Colonic mucosa (tissue), 4 donors: Measurements from ENCODE around the gene TEPSIN. TPM values are rescaled to one million over a fixed set of nuclear protein-coding genes. Genes with fewer than 3 reads are reported as not detected.

ENCODE experiments used
- DNase-seq: peaks from one replicate; pipeline ENCODE4 v3.0.0-alpha.2; 2020
- H3K27ac ChIP-seq: fragments of 200-600 bp; one replicate; pipeline ENCODE4 v1.8.0; 2021
- H3K27me3 ChIP-seq: fragments of 200-600 bp; one replicate; pipeline ENCODE4 v1.8.0; 2021
- H3K36me3 ChIP-seq: fragments of 200-600 bp; one replicate; pipeline ENCODE4 v1.8.0; 2021
- H3K4me1 ChIP-seq: fragments of 200-600 bp; one replicate; pipeline ENCODE4 v1.8.0; 2021; ENCODE audit warnings: mild to moderate bottlenecking
- H3K4me3 ChIP-seq: fragments of 200-600 bp; one replicate; pipeline ENCODE4 v1.8.0; 2021
- H3K9ac ChIP-seq, 2 donors: one replicate each; pipeline ENCODE4 v1.7.0; 2013; ENCODE audit warnings: control low read depth in 2 of 2, low read depth in 2 of 2, low read length in 2 of 2
- H3K9me3 ChIP-seq: fragments of 200-600 bp; one replicate; pipeline ENCODE4 v1.8.0; 2021
- CTCF ChIP-seq: fragments of 200-600 bp; IDR thresholded peaks from one replicate; pipeline ENCODE4 v1.8.0; 2022; ENCODE audit warnings: antibody characterized with exemption, mild to moderate bottlenecking
- intact Hi-C: fragments of 100-400 bp; cut with DNase I; formaldehyde crosslinking; loops from one replicate; pipeline ENCODE4 v1.14.1; 2022
- total RNA-seq, 2 donors: library from RNA; stranded (reverse); fragmentation: NEBNext Ultra II Directional in 1 of 2; extraction: Animal tissue kit (Norgen Biotek cat#: 25700) in 1 of 2; gene quantifications; one replicate each; pipeline ENCODE4 v1.2.1, GENCODE V29; 2021
- donor health status: healthy.
- donor health status: DM: no; HTN: no; CAD: no.
- donor health status: DM: no; HTN: no; CAD: no.

The TEPSIN gene
- total RNA-seq, 2 donors from 2014 or later = 29.3 to 46.7 TPM

GRCh38 chr17:81240761-81241160 is 1.9 kb upstream of the TEPSIN start:
- intact Hi-C loops = no loop called here
- Histone ChIP-seq H3K4me3 (no peak overlapping the region), H3K9ac (no peak overlapping the region), H3K9me3 (no peaks in the 10 kb centered on the region), H3K4me1 (peaks cover 13% of the 10 kb centered on the region), H3K27ac (no peak overlapping the region), H3K36me3 (no peaks in the 10 kb centered on the region), H3K27me3 (no peaks in the 10 kb centered on the region)
- no peak for TF ChIP-seq CTCF
- DNase-seq = no peak

DNA sequence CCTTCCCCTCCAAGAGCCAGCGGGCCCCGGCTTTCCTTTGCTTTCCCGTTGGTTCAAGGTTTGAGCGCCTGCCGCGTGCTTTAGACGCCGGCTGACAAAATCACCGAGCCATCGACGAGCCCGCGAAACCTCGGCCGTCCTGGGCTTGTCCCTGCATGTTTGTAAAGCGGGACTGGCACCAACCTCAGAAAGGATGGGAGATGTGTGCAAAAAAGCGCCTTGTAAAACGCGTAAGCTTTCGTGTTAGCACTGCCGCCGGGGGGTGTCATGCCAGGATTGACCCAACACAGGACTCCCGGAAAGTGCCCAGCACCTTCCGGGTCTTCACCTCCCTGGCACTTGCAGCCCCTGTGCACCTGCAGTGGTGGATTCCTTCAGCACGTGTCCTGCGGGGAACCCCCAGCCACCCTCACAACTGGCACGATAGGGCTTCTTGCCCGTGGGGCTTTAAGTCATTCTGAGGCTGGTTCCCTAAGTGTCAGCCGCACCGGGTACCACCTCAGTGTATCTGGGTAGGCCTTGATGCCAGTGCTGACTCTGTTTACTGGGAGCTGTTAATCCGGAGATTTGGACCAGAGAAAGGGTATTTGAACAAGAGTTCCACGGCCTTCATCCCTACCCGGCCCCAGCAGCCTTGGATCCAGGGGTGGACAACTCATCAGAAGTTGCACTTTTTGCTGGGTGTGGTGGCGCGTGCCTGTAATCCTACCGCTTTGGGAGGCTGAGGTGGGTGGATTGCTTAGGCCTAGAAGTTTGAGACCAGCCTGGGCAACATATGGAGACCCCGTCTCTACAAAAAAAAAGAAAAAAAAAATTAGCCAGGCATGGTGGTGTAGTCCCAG is 1.1 kb upstream of the TEPSIN start:
- H3K36me3 ChIP-seq = no peaks in the 10 kb centered on the region
- no peaks in the 10 kb centered on the region for H3K27me3 ChIP-seq
- DNase-seq = no peak
- H3K9ac ChIP-seq = peak overlapping the region; percentile 81
- peak overlapping the region; percentile 85 for H3K4me3 ChIP-seq
- intact Hi-C loops = no loop called here
- no peak for TF ChIP-seq CTCF
- peaks cover 13% of the 10 kb centered on the region for H3K4me1 ChIP-seq
- no peaks in the 10 kb centered on the region for H3K9me3 ChIP-seq
- H3K27ac ChIP-seq = peak overlapping the region; percentile 64

DNA sequence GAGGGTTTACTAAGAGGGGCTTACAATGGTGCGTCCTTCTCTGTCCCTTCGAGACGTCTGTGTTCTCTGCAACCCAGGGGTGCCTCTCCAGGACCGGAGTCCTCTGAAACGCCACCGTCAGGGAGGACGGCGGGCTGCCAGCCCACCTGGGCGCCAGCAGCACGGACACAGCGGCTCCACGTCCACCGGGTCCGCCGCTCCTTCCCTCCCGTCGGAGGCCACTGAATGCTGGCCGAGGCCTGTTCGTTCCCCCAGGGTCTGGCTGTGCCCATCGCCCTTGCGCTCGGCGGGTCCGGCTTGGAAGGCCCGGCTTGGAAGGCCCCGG is 403 bp downstream of the TEPSIN start:
- DNase-seq = no peak
- no peak overlapping the region for H3K27ac ChIP-seq
- intact Hi-C loops = no loop called here
- H3K4me3 ChIP-seq = peak overlapping the region; percentile 85
- H3K9me3 ChIP-seq = no peaks in the 10 kb centered on the region
- no peak for TF ChIP-seq CTCF
- peak overlapping the region; percentile 72 to 89 for H3K9ac ChIP-seq
- H3K4me1 ChIP-seq = peaks cover 13% of the 10 kb centered on the region
- no peaks in the 10 kb centered on the region for H3K27me3 ChIP-seq
- no peaks in the 10 kb centered on the region for H3K36me3 ChIP-seq

GRCh38 chr17:81237591-81238489 is 1.0 kb downstream of the TEPSIN start:
- H3K27ac ChIP-seq = no peak overlapping the region
- DNase-seq = no peak
- H3K9me3 ChIP-seq = no peaks in the 10 kb centered on the region
- no peaks in the 10 kb centered on the region for H3K36me3 ChIP-seq
- no peak for TF ChIP-seq CTCF
- peak overlapping the region; percentile 85 for H3K4me3 ChIP-seq
- H3K4me1 ChIP-seq = peaks cover 13% of the 10 kb centered on the region
- intact Hi-C loops = no loop called here
- H3K9ac ChIP-seq = peak overlapping the region; percentile 72 to 89
- no peaks in the 10 kb centered on the region for H3K27me3 ChIP-seq

GRCh38 chr17:81236784-81237183 is 2.1 kb downstream of the TEPSIN start:
- intact Hi-C loops = no loop called here
- Histone ChIP-seq H3K27me3 (no peaks in the 10 kb centered on the region), H3K4me3 (no peak overlapping the region), H3K36me3 (no peaks in the 10 kb centered on the region), H3K4me1 (peaks cover 13% of the 10 kb centered on the region), H3K9ac (peak overlapping the region; percentile 12), H3K27ac (no peak overlapping the region), H3K9me3 (no peaks in the 10 kb centered on the region)
- no peak for DNase-seq
- TF ChIP-seq CTCF = no peak
